RPMI8226 (cell line): ENCODE results near the gene YPEL2.

Experiments
- DNase-seq: peaks from one replicate; pipeline ENCODE4 v3.0.0-alpha.2; 2015

Gene YPEL2

GRCh38 chr17:59435238-59435637, 103.8 kb downstream of the YPEL2 start:
- DNase-seq: no peak

GRCh38 chr17:59436900-59437299, 105.4 kb downstream of the YPEL2 start:
- no peak for DNase-seq

- peak; percentile 84 for DNase-seq
These were observed 106.4 kb downstream of the YPEL2 start for GRCh38 chr17:59437791-59438281.

GRCh38 chr17:59439262-59439661, 107.8 kb downstream of the YPEL2 start:
- DNase-seq: no peak

GRCh38 chr17:59439741-59440211, 108.3 kb downstream of the YPEL2 start:
- DNase-seq: no peak

GRCh38 chr17:59440757-59441463, 109.5 kb downstream of the YPEL2 start:
- DNase-seq: peak; percentile 89

- no peak for DNase-seq
These were observed 110.1 kb downstream of the YPEL2 start for GRCh38 chr17:59441464-59442096.

- DNase-seq: no peak
These were observed 111.7 kb downstream of the YPEL2 start for GRCh38 chr17:59443106-59443505.
